Measurements from ENCODE around the gene ILRUN.
A peak's percentile ranks its signal among the peaks of the same experiment; 100 is the strongest.

Gene ILRUN

GRCh38 chr6:34667481-34668238 is 28.9 kb downstream of the ILRUN start:
- ChIA-PET CTCF (no interaction called here), POLR2A (ENCODE audit: low non-redundant PET) (no interaction called here)
- DNase-seq (ENCODE audit: low spot score), result no peak
- no peak for TF ChIP-seq CTCF (conservative IDR thresholded peaks at IDR 0.05; ENCODE audit: low read depth)
- H3K27ac ChIP-seq, result no peak overlapping the region

- peak overlapping the region; percentile 26; the same call in 1 of the 2 replicates for H3K27ac ChIP-seq
- DNase-seq (ENCODE audit: low spot score), result no peak
- TF ChIP-seq CTCF (conservative IDR thresholded peaks at IDR 0.05; ENCODE audit: low read depth), result no peak
- ChIA-PET CTCF (no interaction called here), POLR2A (ENCODE audit: low non-redundant PET) (no interaction called here)
Measured at GRCh38 chr6:34665019-34665418, 31.5 kb downstream of the ILRUN start.

- DNase-seq (ENCODE audit: low spot score), result no peak
- H3K27ac ChIP-seq, result peak overlapping the region; percentile 26; the same call in 1 of the 2 replicates
- TF ChIP-seq CTCF (conservative IDR thresholded peaks at IDR 0.05; ENCODE audit: low read depth), result no peak
- CTCF ChIA-PET, result no interaction called here
- POLR2A ChIA-PET (ENCODE audit: low non-redundant PET), result no interaction called here
Measured at GRCh38 chr6:34664256-34664971, 32.2 kb downstream of the ILRUN start.

- ChIA-PET POLR2A (ENCODE audit: low non-redundant PET) (no interaction called here), CTCF (no interaction called here)
- no peak overlapping the region for H3K27ac ChIP-seq
- TF ChIP-seq CTCF (conservative IDR thresholded peaks at IDR 0.05; ENCODE audit: low read depth), result no peak
- no peak for DNase-seq (ENCODE audit: low spot score)
Measured at GRCh38 chr6:34663831-34664255, 32.7 kb downstream of the ILRUN start.

- no peak overlapping the region for H3K27ac ChIP-seq
- POLR2A ChIA-PET (ENCODE audit: low non-redundant PET), result no interaction called here
- no peak for DNase-seq (ENCODE audit: low spot score)
- TF ChIP-seq CTCF (conservative IDR thresholded peaks at IDR 0.05; ENCODE audit: low read depth), result no peak
- CTCF ChIA-PET, result no interaction called here
Measured at GRCh38 chr6:34663371-34663770, 33.2 kb downstream of the ILRUN start.

- no peak for TF ChIP-seq CTCF (conservative IDR thresholded peaks at IDR 0.05; ENCODE audit: low read depth)
- CTCF ChIA-PET, result no interaction called here
- no peak overlapping the region for H3K27ac ChIP-seq
Measured at GRCh38 chr6:34661357-34661756, 35.2 kb downstream of the ILRUN start.

More at GRCh38 chr6:34661357-34661756, 35.2 kb downstream of the ILRUN start:
- POLR2A ChIA-PET (ENCODE audit: low non-redundant PET), result no interaction called here
- DNase-seq (ENCODE audit: low spot score), result no peak
